ENCODE measurements around the gene MEGF11. TPM values are rescaled to one million over a fixed set of nuclear protein-coding genes. Genes with fewer than 3 reads are reported as not detected.

MEGF11 gene
- polyA plus RNA-seq, 2 of the 4 experiments (the other 2 are of a cell fraction), result 0.25 to 0.31 TPM

DNA sequence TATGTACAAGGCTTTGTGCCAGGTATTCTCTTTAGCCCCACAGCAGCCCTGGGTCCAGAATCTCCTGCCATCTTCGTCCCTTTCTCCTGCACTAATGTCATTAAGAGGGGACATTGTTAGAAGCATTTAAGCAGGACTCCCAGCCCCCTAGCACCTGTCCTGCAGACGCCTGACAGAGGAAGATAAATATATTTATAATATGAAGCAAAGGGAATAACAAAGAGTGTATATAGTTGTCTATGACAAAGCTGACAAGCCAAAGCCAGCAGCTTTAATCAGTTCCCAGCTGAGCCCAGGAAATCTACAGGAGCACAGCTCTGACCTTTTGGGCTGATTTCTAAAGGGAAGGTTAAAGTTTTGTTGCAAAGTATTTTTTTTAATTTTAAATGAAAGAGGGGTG, 96.0 kb downstream of the MEGF11 start (continued):
- TF ChIP-seq FOSB (CRISPR knock-in tag; IDR thresholded peaks at IDR 0.05), result no peak

DNA sequence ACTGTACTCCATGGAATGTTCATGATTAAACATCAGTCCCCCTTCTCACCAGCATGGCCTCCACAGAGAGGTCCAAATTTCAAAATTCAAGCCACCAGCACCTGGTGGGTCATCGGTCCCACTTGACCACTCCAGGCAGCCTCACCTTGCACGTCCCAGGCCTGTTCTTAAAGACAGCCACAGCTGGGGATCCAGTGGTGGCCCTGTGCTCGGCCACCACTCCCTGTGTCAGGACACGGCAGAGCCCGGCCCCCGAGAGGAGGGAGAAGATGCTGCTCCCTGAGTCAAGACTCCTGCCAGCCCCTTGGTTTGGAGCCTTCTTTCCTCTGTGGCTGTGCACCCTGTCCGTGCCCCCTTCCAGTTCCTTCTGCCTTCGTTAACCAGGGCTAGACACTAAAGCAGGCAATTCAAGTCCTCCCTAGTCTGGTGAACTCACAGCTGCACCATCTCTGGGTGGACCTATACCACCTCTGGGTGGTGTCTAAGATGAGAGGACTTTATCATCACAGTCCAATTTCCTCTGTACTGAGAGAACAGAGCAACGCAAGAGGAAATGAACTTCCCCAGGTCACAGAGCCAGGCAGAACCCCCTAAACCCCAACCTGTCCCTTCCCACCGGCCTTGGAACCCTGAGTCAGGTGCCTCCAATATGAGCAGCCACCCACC, 97.1 kb downstream of the MEGF11 start:
- CTCF ChIA-PET, result interaction anchor here (0.9 to 1.3 kb wide), 3 partner anchors 14 to 132 kb away, joined by 3 to 4 read pairs (median 3); no protein-coding TSS in a partner anchor
- Histone ChIP-seq H3K4me3 (no peak overlapping the region), H3K9me3 (no peaks in the 10 kb centered on the region), H3K4me1 (no peaks in the 10 kb centered on the region), H3K27ac (no peak overlapping the region), H3K4me2 (no peak overlapping the region)
- FAIRE-seq (no peak), DNase-seq (ENCODE audit: low read depth in 1 of 2, low spot score in 1 of 2) (no peak), ATAC-seq (no peak)
- TF ChIP-seq EHF (CRISPR knock-in tag; IDR thresholded peaks at IDR 0.05), result no peak
- no peak for TF ChIP-seq FOSL2 (IDR thresholded peaks at IDR 0.05)
- no peak for TF ChIP-seq FOSL2 (CRISPR knock-in tag; IDR thresholded peaks at IDR 0.05)
- no peak for TF ChIP-seq TP53 (CRISPR knock-in tag; IDR thresholded peaks at IDR 0.05)
- no peak for TF ChIP-seq EHMT2 (IDR thresholded peaks at IDR 0.05; ENCODE audit: low read depth)
- no peak for TF ChIP-seq KDM1A (IDR thresholded peaks at IDR 0.05; ENCODE audit: low read depth)
- no peak for TF ChIP-seq GATA3 (IDR thresholded peaks at IDR 0.05; ENCODE audit: borderline replicate concordance)
- no peak for TF ChIP-seq HOXA7 (CRISPR knock-in tag; IDR thresholded peaks at IDR 0.05)
- TF ChIP-seq, protein P1, sequence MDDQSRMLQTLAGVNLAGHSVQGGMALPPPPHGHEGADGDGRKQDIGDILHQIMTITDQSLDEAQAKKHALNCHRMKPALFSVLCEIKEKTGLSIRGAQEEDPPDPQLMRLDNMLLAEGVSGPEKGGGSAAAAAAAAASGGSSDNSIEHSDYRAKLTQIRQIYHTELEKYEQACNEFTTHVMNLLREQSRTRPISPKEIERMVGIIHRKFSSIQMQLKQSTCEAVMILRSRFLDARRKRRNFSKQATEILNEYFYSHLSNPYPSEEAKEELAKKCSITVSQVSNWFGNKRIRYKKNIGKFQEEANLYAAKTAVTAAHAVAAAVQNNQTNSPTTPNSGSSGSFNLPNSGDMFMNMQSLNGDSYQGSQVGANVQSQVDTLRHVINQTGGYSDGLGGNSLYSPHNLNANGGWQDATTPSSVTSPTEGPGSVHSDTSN (IDR thresholded peaks at IDR 0.05), result no peak
- no peak for TF ChIP-seq CHD2 (IDR thresholded peaks at IDR 0.05; ENCODE audit: low read length, partially characterized antibody)
- TF ChIP-seq, protein P2, sequence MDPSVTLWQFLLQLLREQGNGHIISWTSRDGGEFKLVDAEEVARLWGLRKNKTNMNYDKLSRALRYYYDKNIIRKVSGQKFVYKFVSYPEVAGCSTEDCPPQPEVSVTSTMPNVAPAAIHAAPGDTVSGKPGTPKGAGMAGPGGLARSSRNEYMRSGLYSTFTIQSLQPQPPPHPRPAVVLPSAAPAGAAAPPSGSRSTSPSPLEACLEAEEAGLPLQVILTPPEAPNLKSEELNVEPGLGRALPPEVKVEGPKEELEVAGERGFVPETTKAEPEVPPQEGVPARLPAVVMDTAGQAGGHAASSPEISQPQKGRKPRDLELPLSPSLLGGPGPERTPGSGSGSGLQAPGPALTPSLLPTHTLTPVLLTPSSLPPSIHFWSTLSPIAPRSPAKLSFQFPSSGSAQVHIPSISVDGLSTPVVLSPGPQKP (IDR thresholded peaks at IDR 0.05; ENCODE audit: low read depth, low read length), result no peak
- TF ChIP-seq CEBPB (IDR thresholded peaks at IDR 0.05), result no peak
- no peak for TF ChIP-seq HEYL (CRISPR knock-in tag; IDR thresholded peaks at IDR 0.05)
- no peak for TF ChIP-seq RCOR1 (IDR thresholded peaks at IDR 0.05; ENCODE audit: low read depth, low read length)
- TF ChIP-seq, protein P3, sequence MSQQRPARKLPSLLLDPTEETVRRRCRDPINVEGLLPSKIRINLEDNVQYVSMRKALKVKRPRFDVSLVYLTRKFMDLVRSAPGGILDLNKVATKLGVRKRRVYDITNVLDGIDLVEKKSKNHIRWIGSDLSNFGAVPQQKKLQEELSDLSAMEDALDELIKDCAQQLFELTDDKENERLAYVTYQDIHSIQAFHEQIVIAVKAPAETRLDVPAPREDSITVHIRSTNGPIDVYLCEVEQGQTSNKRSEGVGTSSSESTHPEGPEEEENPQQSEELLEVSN (IDR thresholded peaks at IDR 0.05; ENCODE audit: borderline replicate concordance, low read depth), result no peak
- no peak for TF ChIP-seq NR3C1 (IDR thresholded peaks at IDR 0.05)
- no peak for TF ChIP-seq KDM5A (IDR thresholded peaks at IDR 0.05)
- no peak for TF ChIP-seq TFCP2L1 (CRISPR knock-in tag; IDR thresholded peaks at IDR 0.05)
- POLR2A ChIA-PET, result no interaction called here
- WGBS (ENCODE audit: missing lambda C conversion rate), result 43% methylated on average over 10 of the region's 10 CpGs

DNA sequence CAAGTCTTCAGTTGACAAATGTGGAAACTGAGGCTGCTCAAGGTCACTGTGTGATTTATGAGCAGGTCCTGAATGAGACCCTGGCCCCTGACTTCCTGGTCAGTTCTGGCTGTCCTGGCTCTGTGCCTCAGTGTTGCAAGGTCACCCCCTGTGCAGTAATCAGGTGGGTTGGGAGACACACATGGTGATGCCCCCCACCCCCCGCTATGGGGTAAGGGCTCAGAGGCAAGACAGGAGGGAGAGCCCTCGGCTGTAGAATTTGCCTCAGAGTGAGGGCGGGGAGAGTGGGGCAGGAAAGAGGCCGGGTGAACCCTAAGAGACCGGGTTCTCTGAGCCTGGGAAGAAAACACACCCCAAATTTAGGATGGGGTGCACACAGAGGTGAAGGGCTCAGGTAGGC, 98.5 kb downstream of the MEGF11 start:
- H3K4me1 ChIP-seq, result no peaks in the 10 kb centered on the region
- no peak overlapping the region for H3K27ac ChIP-seq
- CTCF ChIA-PET, result interaction anchor here (0.8 kb wide), 2 partner anchors 12 to 15 kb away, joined by 3 read pairs; no protein-coding TSS in a partner anchor
- ATAC-seq, result no peak
- no peak overlapping the region for H3K4me2 ChIP-seq
- no peak for DNase-seq (ENCODE audit: low read depth in 1 of 2, low spot score in 1 of 2)
- WGBS (ENCODE audit: missing lambda C conversion rate), result 32% methylated on average over 5 of the region's 5 CpGs
- no peak overlapping the region for H3K4me3 ChIP-seq
- FAIRE-seq, result no peak
- POLR2A ChIA-PET, result no interaction called here
- H3K9me3 ChIP-seq, result no peaks in the 10 kb centered on the region
- TF ChIP-seq MAZ (IDR thresholded peaks at IDR 0.05; ENCODE audit: borderline replicate concordance, low read depth, low read length) (no peak), ZC3H11A (IDR thresholded peaks at IDR 0.05) (no peak), HDAC2 (IDR thresholded peaks at IDR 0.05) (no peak), RCOR1 (IDR thresholded peaks at IDR 0.05; ENCODE audit: low read depth, low read length) (no peak), SREBF2 (IDR thresholded peaks at IDR 0.05) (no peak), RNF2 (IDR thresholded peaks at IDR 0.05; ENCODE audit: borderline replicate concordance, low read depth) (no peak), HOXA7 (CRISPR knock-in tag; IDR thresholded peaks at IDR 0.05) (no peak), NPAS2 (CRISPR knock-in tag; IDR thresholded peaks at IDR 0.05; ENCODE audit: borderline replicate concordance) (no peak), ZNF302 (CRISPR knock-in tag; IDR thresholded peaks at IDR 0.05) (no peak)
